Esophagus squamous epithelium (tissue), 5 donors: ENCODE results near the gene MCC. TPM values are rescaled to one million over a fixed set of nuclear protein-coding genes. Genes with fewer than 3 reads are reported as not detected.
A peak's percentile ranks its signal among the peaks of the same experiment; 100 is the strongest.

Source experiments
- DNase-seq: peaks from one replicate; lab custom pipeline; 2025; lab: John Stamatoyannopoulos, UW
- H3K27ac ChIP-seq, 4 donors: fragments of 200-600 bp; sonication (generic); one replicate each; pipeline ENCODE4 v1.5.1; 2016 to 2019; ENCODE audit warnings: mild to moderate bottlenecking in 1 of 4
- H3K27me3 ChIP-seq, 4 donors: fragments of 200-600 bp; sonication (generic); 1 replicate in 3 of 4; 2 replicates in 1 of 4; pipeline versions ENCODE4 v1.5.1 to v1.6.0; 2017 to 2021; ENCODE audit warnings: antibody characterized with exemption in 1 of 4
- H3K36me3 ChIP-seq, 3 donors: fragments of 200-600 bp; sonication (generic); one replicate each; pipeline ENCODE4 v1.5.1; 2016 to 2019
- H3K4me1 ChIP-seq, 3 donors: fragments of 200-600 bp; sonication (generic); one replicate each; pipeline ENCODE4 v1.5.1; 2017 to 2019
- H3K4me3 ChIP-seq, 4 donors: fragments of 200-600 bp; sonication (generic); 1 replicate in 3 of 4; 2 replicates in 1 of 4; pipeline ENCODE4 v1.5.1; 2016 to 2019; ENCODE audit warnings: mild to moderate bottlenecking in 2 of 4, moderate library complexity in 1 of 4
- H3K9me3 ChIP-seq, 3 donors: fragments of 200-600 bp; sonication (generic); one replicate each; pipeline ENCODE4 v1.5.1; 2016 to 2019
- POLR2A ChIP-seq, 4 donors: fragments of 450-650 bp; IDR thresholded peaks; one replicate each; pipeline ENCODE4 v1.6.1; 2017; ENCODE audit warnings: antibody characterized with exemption in 4 of 4, mild to moderate bottlenecking in 4 of 4, moderate library complexity in 3 of 4
- WGBS, 2 donors: methylation state at CpG; one replicate each; pipeline ENCODE4 v1.1.5; 2018; 5-methylcytosine and 5-hydroxymethylcytosine counted together
- intact Hi-C: fragments of 100-400 bp; cut with DNase I; formaldehyde crosslinking; loops from one replicate; pipeline ENCODE4 v1.15.0; 2022
- total RNA-seq, 4 donors: library from RNA; depleted of rRNA; stranded (reverse); fragments of >200 nt; gene quantifications; one replicate each; pipeline ENCODE4 v1.1.0, GENCODE V29; 2016
- TF ChIP-seq, protein P1 (sequence below), 6 experiments: fragments of 450-650 bp in 4 of 6; fragments of 200-600 bp in 2 of 6; sonication (generic) in 2 of 6; IDR thresholded peaks; one replicate each; pipeline ENCODE4 v1.5.1; 2016 to 2019; ENCODE audit warnings: antibody characterized with exemption in 6 of 6, mild to moderate bottlenecking in 4 of 6, moderate library complexity in 4 of 6
- donor health status: DM: yes; HTN: yes; CAD: no.

The MCC gene
- total RNA-seq, 4 donors from 2014 or later = 41.6 to 45.4 (median 43.4) TPM

DNA sequence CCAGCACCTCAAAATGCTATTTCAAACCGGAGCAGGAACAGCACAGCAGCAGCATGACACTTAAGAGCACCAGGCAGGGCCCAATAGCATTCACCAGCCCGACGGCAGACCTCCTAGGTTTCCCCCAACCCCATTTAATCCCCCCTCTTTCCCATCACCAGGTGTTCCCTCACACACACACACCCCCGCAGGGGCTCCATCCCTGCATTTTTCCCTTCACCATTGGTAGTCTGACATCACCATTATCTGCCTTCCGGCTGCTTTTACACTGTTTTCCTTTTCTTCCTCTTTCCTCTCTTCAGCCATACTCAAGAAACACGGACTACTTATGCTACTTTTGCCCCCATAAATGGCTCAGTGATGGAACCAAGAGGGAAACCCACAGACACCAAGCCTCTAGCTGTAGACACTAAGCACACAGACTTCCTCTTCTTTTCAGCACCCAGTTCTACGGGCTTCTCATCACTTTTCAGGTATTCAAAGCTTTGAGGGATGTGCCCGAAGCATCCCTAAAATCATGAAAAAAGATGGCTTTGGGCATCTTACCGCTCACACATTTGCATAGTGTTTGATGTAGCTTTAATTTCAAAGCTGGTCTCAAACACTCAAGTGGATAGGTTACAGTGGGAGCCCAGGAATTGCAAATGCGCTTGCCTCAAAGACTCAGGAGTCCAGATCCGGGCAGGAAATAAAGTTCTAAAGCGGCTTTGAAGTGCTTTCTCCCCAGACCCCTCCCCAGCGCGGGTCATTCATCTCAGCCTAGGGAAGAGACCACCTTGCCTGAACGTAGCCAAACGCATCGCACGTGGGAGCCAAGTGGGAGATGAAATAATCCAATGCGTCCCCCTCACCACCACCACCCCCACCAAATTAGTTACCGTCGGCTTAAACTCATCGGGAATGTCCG is 194.9 kb downstream of the MCC start:
- H3K27me3 ChIP-seq = no peaks in the 10 kb centered on the region
- peak overlapping the region; percentile 85 to 94 (median 92) for H3K27ac ChIP-seq
- no peaks in the 10 kb centered on the region for H3K36me3 ChIP-seq
- 7 to 8% methylated on average over 23 of the region's 23 CpGs for WGBS, 2 donors
- DNase-seq = no peak
- no peaks in the 10 kb centered on the region for H3K9me3 ChIP-seq
- intact Hi-C loops = no loop called here
- H3K4me1 ChIP-seq = peaks cover 9 to 43% (median 11%) of the 10 kb centered on the region in 3 donors
- H3K4me3 ChIP-seq = peak overlapping the region; percentile 75 to 92 (median 86)
- TF ChIP-seq, protein P1, sequence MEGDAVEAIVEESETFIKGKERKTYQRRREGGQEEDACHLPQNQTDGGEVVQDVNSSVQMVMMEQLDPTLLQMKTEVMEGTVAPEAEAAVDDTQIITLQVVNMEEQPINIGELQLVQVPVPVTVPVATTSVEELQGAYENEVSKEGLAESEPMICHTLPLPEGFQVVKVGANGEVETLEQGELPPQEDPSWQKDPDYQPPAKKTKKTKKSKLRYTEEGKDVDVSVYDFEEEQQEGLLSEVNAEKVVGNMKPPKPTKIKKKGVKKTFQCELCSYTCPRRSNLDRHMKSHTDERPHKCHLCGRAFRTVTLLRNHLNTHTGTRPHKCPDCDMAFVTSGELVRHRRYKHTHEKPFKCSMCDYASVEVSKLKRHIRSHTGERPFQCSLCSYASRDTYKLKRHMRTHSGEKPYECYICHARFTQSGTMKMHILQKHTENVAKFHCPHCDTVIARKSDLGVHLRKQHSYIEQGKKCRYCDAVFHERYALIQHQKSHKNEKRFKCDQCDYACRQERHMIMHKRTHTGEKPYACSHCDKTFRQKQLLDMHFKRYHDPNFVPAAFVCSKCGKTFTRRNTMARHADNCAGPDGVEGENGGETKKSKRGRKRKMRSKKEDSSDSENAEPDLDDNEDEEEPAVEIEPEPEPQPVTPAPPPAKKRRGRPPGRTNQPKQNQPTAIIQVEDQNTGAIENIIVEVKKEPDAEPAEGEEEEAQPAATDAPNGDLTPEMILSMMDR (IDR thresholded peaks at IDR 0.05) = no peak
- TF ChIP-seq POLR2A (IDR thresholded peaks at IDR 0.05) = no peak

DNA sequence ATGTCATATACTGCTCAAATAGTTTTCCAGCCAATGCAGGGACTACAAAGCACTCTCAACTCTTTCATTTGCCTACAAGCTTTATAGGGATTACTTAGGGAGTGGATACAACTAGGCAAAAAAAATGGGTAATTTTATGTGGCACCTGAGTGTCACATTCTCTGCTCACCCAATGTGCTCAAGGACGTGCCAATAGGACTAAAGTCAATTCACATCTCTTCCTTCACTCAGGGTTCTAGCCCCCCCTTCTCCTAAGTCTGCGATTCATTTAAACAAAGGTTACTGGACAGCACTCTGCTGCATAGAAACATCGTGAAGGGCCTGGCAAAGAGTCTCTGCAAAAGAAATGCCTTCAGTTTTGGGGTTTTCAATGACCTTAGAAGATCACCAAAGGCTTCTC is 195.8 kb downstream of the MCC start:
- intact Hi-C loops = no loop called here
- H3K4me3 ChIP-seq = peak overlapping the region in 3 of 4 donors; percentile 82 to 92 (median 90)
- no peaks in the 10 kb centered on the region for H3K27me3 ChIP-seq
- peaks cover 9 to 47% (median 11%) of the 10 kb centered on the region in 3 donors for H3K4me1 ChIP-seq
- H3K9me3 ChIP-seq = no peaks in the 10 kb centered on the region
- H3K36me3 ChIP-seq = no peaks in the 10 kb centered on the region
- no peak for DNase-seq
- WGBS, 2 donors = 40% methylated on average over 3 of the region's 3 CpGs
- TF ChIP-seq, protein P1 (IDR thresholded peaks at IDR 0.05) = no peak
- no peak for TF ChIP-seq POLR2A (IDR thresholded peaks at IDR 0.05)
- no peak overlapping the region for H3K27ac ChIP-seq

DNA sequence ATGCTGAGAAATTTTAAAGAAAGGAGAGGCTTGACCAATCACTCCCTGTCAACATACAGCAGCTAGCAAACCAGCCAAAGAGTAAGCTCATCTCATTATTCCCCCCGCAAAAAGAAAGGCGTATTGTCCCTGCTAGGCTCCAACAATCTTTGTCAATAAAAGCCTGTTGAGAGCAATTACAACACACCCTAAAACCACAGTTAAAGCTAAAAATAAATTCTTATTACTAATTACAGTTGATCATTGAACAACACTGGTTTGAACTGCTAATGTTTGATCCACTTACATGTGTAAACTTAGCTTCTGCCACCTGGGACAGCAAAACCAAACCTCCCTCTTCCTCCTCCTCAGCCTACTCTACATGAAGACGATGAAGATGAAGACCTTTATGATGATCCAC is 204.7 kb downstream of the MCC start:
- H3K36me3 ChIP-seq = no peaks in the 10 kb centered on the region
- TF ChIP-seq, protein P1 (IDR thresholded peaks at IDR 0.05) = no peak
- TF ChIP-seq POLR2A (IDR thresholded peaks at IDR 0.05) = no peak
- H3K27me3 ChIP-seq = no peaks in the 10 kb centered on the region
- peaks cover 0 to 27% (median 0%) of the 10 kb centered on the region in 3 donors for H3K4me1 ChIP-seq
- 89 to 95% methylated on average over 3 of the region's 3 CpGs for WGBS, 2 donors
- H3K9me3 ChIP-seq = no peaks in the 10 kb centered on the region
- intact Hi-C loops = no loop called here
- no peak overlapping the region for H3K27ac ChIP-seq
- H3K4me3 ChIP-seq = no peak overlapping the region
- no peak for DNase-seq

DNA sequence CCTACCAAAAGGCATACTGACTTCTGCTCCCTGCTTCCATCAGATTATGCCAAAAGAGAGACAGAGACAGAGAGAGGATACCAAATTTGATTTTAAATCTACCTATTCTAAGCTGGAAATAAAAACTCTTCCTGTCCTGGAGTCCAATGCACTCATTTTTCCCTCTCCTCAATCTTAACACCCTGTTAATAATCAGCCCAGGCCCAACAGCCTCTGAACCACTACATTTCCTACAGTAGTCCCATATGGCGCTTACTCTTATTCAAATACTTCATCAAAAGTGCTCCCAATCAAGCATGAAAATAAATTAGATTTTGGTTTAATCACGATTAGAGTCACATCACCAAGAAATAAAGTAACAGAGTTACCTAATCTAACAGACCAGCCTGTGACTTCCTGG is 205.8 kb downstream of the MCC start:
- WGBS, 2 donors = 85% methylated on average over 2 of the region's 2 CpGs
- no peaks in the 10 kb centered on the region for H3K9me3 ChIP-seq
- no peak for DNase-seq
- TF ChIP-seq, protein P1 (IDR thresholded peaks at IDR 0.05) = no peak
- TF ChIP-seq POLR2A (IDR thresholded peaks at IDR 0.05) = no peak
- H3K27ac ChIP-seq = no peak overlapping the region
- no peaks in the 10 kb centered on the region for H3K36me3 ChIP-seq
- intact Hi-C loops = no loop called here
- peaks cover 0 to 20% (median 0%) of the 10 kb centered on the region in 3 donors for H3K4me1 ChIP-seq
- no peak overlapping the region for H3K4me3 ChIP-seq
- no peaks in the 10 kb centered on the region for H3K27me3 ChIP-seq

DNA sequence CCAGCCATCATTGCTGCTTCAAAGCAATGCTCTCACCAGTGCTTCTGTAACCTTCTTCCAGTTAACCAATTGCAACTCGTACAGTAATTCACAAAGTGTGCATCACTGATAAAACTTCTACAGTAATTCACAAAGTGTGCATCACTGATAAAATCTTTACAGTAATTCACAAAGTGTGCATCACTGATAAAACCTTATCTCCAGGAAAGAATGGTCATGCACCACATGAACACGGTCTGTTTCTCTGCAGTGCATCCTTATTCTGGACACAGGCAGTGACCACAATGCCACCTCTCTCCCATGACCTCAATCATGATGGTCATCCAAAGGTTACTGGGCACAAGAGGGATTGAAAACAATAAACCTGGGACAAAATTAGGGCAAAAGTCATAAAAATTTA is 207.1 kb downstream of the MCC start:
- Histone ChIP-seq H3K36me3 (no peaks in the 10 kb centered on the region), H3K27me3 (no peaks in the 10 kb centered on the region), H3K9me3 (no peaks in the 10 kb centered on the region), H3K4me3 (no peak overlapping the region), H3K27ac (no peak overlapping the region), H3K4me1 (peaks cover 0 to 20% (median 0%) of the 10 kb centered on the region in 3 donors)
- WGBS, 2 donors = 78 to 89% methylated on average over 2 of the region's 2 CpGs
- DNase-seq = no peak
- TF ChIP-seq, protein P1 (IDR thresholded peaks at IDR 0.05) = no peak
- no peak for TF ChIP-seq POLR2A (IDR thresholded peaks at IDR 0.05)
- intact Hi-C loops = no loop called here
